Measurements from ENCODE around the gene IQCE. TPM values are rescaled to one million over a fixed set of nuclear protein-coding genes. Genes with fewer than 3 reads are reported as not detected.

IQCE gene
- total RNA-seq, 4 donors from 2014 or later, result 9.7 to 23.5 (median 15.6) TPM

DNA sequence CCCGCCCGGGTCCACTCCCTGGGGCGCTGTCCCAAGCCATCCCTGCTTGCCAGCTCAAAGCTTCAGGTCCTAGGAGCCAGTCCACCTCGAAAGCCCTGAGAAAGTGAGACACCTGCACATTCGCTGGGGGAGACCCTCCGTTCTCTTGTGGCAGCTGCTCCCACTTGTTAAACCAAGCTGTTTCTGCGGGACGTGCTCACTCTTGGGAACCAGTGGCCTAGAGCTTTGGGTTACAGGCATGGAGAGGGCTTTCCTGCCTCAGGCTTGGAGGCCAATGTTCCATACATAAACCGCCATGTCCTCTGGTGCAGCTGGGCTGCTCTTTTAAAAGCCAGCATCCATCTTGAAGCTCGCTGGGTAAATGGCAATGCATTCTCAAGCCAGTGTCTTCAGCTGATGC is 53.1 kb downstream of the IQCE start:
- Histone ChIP-seq H3K4me1 (peaks cover 4 to 45% (median 6%) of the 10 kb centered on the region in 3 donors), H3K27ac (no peak overlapping the region), H3K9me3 (no peaks in the 10 kb centered on the region), H3K27me3 (no peaks in the 10 kb centered on the region), H3K36me3 (peaks cover 0 to 23% of the 10 kb centered on the region in 2 donors), H3K4me3 (no peak overlapping the region)
- 100% methylated on average over 2 of the region's 10 CpGs; no CpG with 5 or more reads in 1 of the 2 donors for WGBS, 2 donors (ENCODE audit: low coverage in 1 of 2)
- ATAC-seq, result no peak
- TF ChIP-seq, protein P1, sequence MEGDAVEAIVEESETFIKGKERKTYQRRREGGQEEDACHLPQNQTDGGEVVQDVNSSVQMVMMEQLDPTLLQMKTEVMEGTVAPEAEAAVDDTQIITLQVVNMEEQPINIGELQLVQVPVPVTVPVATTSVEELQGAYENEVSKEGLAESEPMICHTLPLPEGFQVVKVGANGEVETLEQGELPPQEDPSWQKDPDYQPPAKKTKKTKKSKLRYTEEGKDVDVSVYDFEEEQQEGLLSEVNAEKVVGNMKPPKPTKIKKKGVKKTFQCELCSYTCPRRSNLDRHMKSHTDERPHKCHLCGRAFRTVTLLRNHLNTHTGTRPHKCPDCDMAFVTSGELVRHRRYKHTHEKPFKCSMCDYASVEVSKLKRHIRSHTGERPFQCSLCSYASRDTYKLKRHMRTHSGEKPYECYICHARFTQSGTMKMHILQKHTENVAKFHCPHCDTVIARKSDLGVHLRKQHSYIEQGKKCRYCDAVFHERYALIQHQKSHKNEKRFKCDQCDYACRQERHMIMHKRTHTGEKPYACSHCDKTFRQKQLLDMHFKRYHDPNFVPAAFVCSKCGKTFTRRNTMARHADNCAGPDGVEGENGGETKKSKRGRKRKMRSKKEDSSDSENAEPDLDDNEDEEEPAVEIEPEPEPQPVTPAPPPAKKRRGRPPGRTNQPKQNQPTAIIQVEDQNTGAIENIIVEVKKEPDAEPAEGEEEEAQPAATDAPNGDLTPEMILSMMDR (IDR thresholded peaks at IDR 0.05), result no peak
- TF ChIP-seq EP300 (IDR thresholded peaks at IDR 0.05) (no peak), POLR2A (IDR thresholded peaks at IDR 0.05) (no peak), POLR2AphosphoS5 (IDR thresholded peaks at IDR 0.05) (no peak)

GRCh38 chr7:2612445-2613097 is 53.8 kb downstream of the IQCE start:
- 67 to 86% methylated on average over 6 of the region's 15 CpGs for WGBS, 2 donors (ENCODE audit: low coverage in 1 of 2)
- no peak overlapping the region for H3K27ac ChIP-seq
- H3K4me3 ChIP-seq, result no peak overlapping the region
- no peaks in the 10 kb centered on the region for H3K9me3 ChIP-seq
- ATAC-seq, result no peak
- peaks cover 4 to 46% (median 6%) of the 10 kb centered on the region in 3 donors for H3K4me1 ChIP-seq
- peaks cover 0 to 16% of the 10 kb centered on the region in 2 donors for H3K36me3 ChIP-seq
- H3K27me3 ChIP-seq, result no peaks in the 10 kb centered on the region
- TF ChIP-seq POLR2AphosphoS5 (IDR thresholded peaks at IDR 0.05), result no peak
- no peak for TF ChIP-seq POLR2A (IDR thresholded peaks at IDR 0.05)
- TF ChIP-seq, protein P1 (IDR thresholded peaks at IDR 0.05), result no peak
- no peak for TF ChIP-seq EP300 (IDR thresholded peaks at IDR 0.05)

GRCh38 chr7:2613098-2613930 is 54.5 kb downstream of the IQCE start:
- H3K4me1 ChIP-seq, result peaks cover 4 to 47% (median 6%) of the 10 kb centered on the region in 3 donors
- ATAC-seq, result no peak
- no peaks in the 10 kb centered on the region for H3K27me3 ChIP-seq
- H3K36me3 ChIP-seq, result peaks cover 0 to 16% of the 10 kb centered on the region in 2 donors
- no peak overlapping the region for H3K4me3 ChIP-seq
- H3K9me3 ChIP-seq, result no peaks in the 10 kb centered on the region
- H3K27ac ChIP-seq, result peak overlapping the region in 1 of 4 donors; percentile 17
- 56% methylated on average over 10 of the region's 19 CpGs; no CpG with 5 or more reads in 1 of the 2 donors for WGBS, 2 donors (ENCODE audit: low coverage in 1 of 2)
- no peak for TF ChIP-seq POLR2AphosphoS5 (IDR thresholded peaks at IDR 0.05)

DNA sequence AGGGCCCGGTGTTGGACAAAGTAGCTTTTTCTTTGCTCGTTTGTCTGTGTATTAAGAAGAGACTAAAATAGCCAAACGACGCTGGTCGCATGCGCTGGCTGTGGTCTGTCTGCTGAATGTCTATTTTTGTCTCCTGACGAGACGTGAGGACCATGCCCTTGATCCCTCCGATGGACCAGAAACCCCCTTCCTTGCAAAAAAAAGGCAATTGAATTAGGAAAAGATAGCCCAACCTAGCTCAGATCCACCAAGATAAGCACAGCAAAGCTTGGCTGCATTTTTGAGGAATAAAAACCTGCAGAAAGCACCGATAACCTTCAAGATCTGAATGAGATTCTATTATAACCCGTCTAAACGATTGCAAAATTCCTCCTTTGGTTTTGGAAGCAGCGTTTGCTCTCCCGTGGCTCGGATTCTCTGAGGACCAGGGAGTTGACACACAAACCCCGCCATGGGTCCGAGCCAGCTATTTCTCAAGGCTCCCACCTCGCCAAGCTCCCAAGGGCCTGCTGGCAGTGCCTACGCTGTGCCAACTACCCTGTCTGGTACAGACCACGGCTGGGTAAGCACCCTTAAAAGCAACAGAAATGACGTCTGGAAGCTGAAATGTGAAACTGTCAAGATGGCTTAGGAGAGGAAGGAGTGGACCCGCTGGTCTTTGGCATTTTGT is 55.3 kb downstream of the IQCE start:
- Histone ChIP-seq H3K9me3 (no peaks in the 10 kb centered on the region), H3K4me1 (peaks cover 4 to 55% (median 6%) of the 10 kb centered on the region in 3 donors), H3K36me3 (peaks cover 0 to 16% of the 10 kb centered on the region in 2 donors), H3K27me3 (no peaks in the 10 kb centered on the region), H3K27ac (peak overlapping the region in 3 of 4 donors; percentile 4 to 51 (median 17)), H3K4me3 (no peak overlapping the region)
- TF ChIP-seq POLR2AphosphoS5 (IDR thresholded peaks at IDR 0.05), result peak; percentile 59
- TF ChIP-seq, protein P1 (IDR thresholded peaks at IDR 0.05), result no peak
- 28 to 30% methylated on average over 9 to 18 of the region's 22 CpGs for WGBS, 2 donors (ENCODE audit: low coverage in 1 of 2)
- peak; percentile 63 for ATAC-seq

DNA sequence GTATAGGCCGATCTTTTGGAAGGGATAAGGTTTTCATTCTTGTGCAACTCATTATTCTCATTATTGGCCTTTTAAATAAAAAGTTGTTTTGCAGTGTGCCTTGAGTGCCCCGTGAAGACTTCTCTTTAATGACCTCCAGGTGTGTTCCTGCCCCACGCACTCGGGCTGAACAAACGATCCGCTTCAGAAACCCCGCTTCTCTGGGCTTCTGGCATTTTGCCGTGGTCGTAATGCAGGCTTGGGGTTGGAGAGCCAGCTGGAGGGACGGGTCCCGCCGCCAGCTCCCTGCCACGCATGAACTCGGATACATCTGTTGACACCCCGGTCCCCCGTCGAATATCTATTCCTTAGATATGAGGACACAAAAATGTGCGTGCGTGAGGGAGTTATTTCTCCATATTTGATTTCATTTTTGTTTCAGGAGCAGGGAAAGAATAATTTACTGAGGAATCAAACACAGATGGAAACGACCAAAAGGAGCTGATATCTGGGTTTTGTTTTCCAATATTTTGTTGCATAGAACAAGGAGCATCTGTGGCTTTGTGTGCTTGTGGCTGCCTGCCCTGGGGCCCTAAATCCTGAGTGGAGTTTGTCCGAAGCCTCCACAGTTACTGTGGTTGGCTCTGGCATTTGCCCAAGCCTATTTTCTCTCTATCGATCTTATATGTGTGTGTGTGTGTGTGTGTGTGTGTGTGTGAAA is 56.0 kb downstream of the IQCE start:
- TF ChIP-seq POLR2A (IDR thresholded peaks at IDR 0.05) (no peak), EP300 (IDR thresholded peaks at IDR 0.05) (no peak), POLR2AphosphoS5 (IDR thresholded peaks at IDR 0.05) (no peak)
- TF ChIP-seq, protein P1 (IDR thresholded peaks at IDR 0.05), result no peak
- Histone ChIP-seq H3K9me3 (no peaks in the 10 kb centered on the region), H3K27me3 (no peaks in the 10 kb centered on the region), H3K4me1 (peaks cover 4 to 61% (median 6%) of the 10 kb centered on the region in 3 donors), H3K36me3 (peaks cover 0 to 15% of the 10 kb centered on the region in 2 donors), H3K4me3 (no peak overlapping the region), H3K27ac (peak overlapping the region in 3 of 4 donors; percentile 4 to 51 (median 17))
- WGBS, 2 donors (ENCODE audit: low coverage in 1 of 2), result 53 to 57% methylated on average over 17 to 22 of the region's 22 CpGs
- ATAC-seq, result no peak

All from gastroesophageal sphincter (tissue), 4 donors.